ENCODE results near the gene PARP14. TPM values are rescaled to one million over a fixed set of nuclear protein-coding genes. Genes with fewer than 3 reads are reported as not detected.

Gene PARP14
- polyA plus RNA-seq, 2 of the 4 experiments (the other 2 are of a cell fraction), result 7.5 to 23.6 TPM

- ATAC-seq, result no peak
- ChIA-PET CTCF (interaction anchor here (0.9 kb wide), 1 partner anchor 18 kb away, joined by 3 read pairs; no protein-coding TSS in a partner anchor), POLR2A (no interaction called here)
- TF ChIP-seq EHF (CRISPR knock-in tag; IDR thresholded peaks at IDR 0.05) (no peak), ZNF302 (CRISPR knock-in tag; IDR thresholded peaks at IDR 0.05) (no peak), EHMT2 (IDR thresholded peaks at IDR 0.05; ENCODE audit: low read depth) (no peak), CBX8 (IDR thresholded peaks at IDR 0.05) (no peak)
- Histone ChIP-seq H3K4me1 (no peaks in the 10 kb centered on the region), H3K4me2 (no peak overlapping the region), H3K27ac (no peak overlapping the region), H3K4me3 (no peak overlapping the region), H3K9me3 (no peaks in the 10 kb centered on the region)
- DNase-seq (ENCODE audit: low read depth in 1 of 2, low spot score in 1 of 2), result peak in 1 of 2 experiments; percentile 16
- WGBS (ENCODE audit: missing lambda C conversion rate), result 60% methylated on average over 14 of the region's 14 CpGs
- FAIRE-seq, result no peak
Measured at GRCh38 chr3:122660297-122660974, 20.2 kb upstream of the PARP14 start.

GRCh38 chr3:122661633-122662032 is 19.0 kb upstream of the PARP14 start:
- no peak for FAIRE-seq
- 60% methylated on average over 12 of the region's 13 CpGs for WGBS (ENCODE audit: missing lambda C conversion rate)
- POLR2A ChIA-PET, result no interaction called here

GRCh38 chr3:122662505-122662904 is 18.1 kb upstream of the PARP14 start:
- Histone ChIP-seq H3K4me1 (no peaks in the 10 kb centered on the region), H3K9me3 (no peaks in the 10 kb centered on the region), H3K27ac (no peak overlapping the region), H3K4me3 (no peak overlapping the region), H3K4me2 (no peak overlapping the region)
- FAIRE-seq, result no peak
- no peak for ATAC-seq
- 69% methylated on average over 2 of the region's 2 CpGs for WGBS (ENCODE audit: missing lambda C conversion rate)
- ChIA-PET POLR2A (no interaction called here), CTCF (interaction anchor here (1.7 to 2.4 kb wide), 2 partner anchors 10 to 17 kb away, joined by 4 to 10 read pairs; no protein-coding TSS in a partner anchor)
- TF ChIP-seq POLR2AphosphoS2 (conservative IDR thresholded peaks at IDR 0.05; ENCODE audit: low read length) (no peak), ELK1 (IDR thresholded peaks at IDR 0.05; ENCODE audit: low read depth, low read length) (no peak), NFE2L2 (conservative IDR thresholded peaks at IDR 0.05; ENCODE audit: low read length) (no peak), HOXB5 (CRISPR knock-in tag; IDR thresholded peaks at IDR 0.05) (no peak), TP53 (CRISPR knock-in tag; IDR thresholded peaks at IDR 0.05) (no peak), HMGXB4 (CRISPR knock-in tag; IDR thresholded peaks at IDR 0.05; ENCODE audit: borderline replicate concordance) (no peak), NPAS2 (CRISPR knock-in tag; IDR thresholded peaks at IDR 0.05; ENCODE audit: borderline replicate concordance) (no peak), REST (IDR thresholded peaks at IDR 0.05) (no peak), CBX2 (IDR thresholded peaks at IDR 0.05; ENCODE audit: borderline replicate concordance, low read depth) (no peak), HOXB13 (CRISPR knock-in tag; IDR thresholded peaks at IDR 0.05; ENCODE audit: low read depth) (no peak), EP300 (IDR thresholded peaks at IDR 0.05) (no peak)
- TF ChIP-seq, protein P1, sequence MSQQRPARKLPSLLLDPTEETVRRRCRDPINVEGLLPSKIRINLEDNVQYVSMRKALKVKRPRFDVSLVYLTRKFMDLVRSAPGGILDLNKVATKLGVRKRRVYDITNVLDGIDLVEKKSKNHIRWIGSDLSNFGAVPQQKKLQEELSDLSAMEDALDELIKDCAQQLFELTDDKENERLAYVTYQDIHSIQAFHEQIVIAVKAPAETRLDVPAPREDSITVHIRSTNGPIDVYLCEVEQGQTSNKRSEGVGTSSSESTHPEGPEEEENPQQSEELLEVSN (IDR thresholded peaks at IDR 0.05; ENCODE audit: borderline replicate concordance, low read depth), result no peak
- TF ChIP-seq, protein P2, sequence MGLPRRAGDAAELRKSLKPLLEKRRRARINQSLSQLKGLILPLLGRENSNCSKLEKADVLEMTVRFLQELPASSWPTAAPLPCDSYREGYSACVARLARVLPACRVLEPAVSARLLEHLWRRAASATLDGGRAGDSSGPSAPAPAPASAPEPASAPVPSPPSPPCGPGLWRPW (IDR thresholded peaks at IDR 0.05), result no peak
- TF ChIP-seq, protein P3, sequence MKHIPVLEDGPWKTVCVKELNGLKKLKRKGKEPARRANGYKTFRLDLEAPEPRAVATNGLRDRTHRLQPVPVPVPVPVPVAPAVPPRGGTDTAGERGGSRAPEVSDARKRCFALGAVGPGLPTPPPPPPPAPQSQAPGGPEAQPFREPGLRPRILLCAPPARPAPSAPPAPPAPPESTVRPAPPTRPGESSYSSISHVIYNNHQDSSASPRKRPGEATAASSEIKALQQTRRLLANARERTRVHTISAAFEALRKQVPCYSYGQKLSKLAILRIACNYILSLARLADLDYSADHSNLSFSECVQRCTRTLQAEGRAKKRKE (CRISPR knock-in tag; IDR thresholded peaks at IDR 0.05; ENCODE audit: low read depth), result no peak
- TF ChIP-seq, protein P4, sequence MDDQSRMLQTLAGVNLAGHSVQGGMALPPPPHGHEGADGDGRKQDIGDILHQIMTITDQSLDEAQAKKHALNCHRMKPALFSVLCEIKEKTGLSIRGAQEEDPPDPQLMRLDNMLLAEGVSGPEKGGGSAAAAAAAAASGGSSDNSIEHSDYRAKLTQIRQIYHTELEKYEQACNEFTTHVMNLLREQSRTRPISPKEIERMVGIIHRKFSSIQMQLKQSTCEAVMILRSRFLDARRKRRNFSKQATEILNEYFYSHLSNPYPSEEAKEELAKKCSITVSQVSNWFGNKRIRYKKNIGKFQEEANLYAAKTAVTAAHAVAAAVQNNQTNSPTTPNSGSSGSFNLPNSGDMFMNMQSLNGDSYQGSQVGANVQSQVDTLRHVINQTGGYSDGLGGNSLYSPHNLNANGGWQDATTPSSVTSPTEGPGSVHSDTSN (IDR thresholded peaks at IDR 0.05), result no peak
- no peak for DNase-seq (ENCODE audit: low read depth in 1 of 2, low spot score in 1 of 2)

More at GRCh38 chr3:122661633-122662032, 19.0 kb upstream of the PARP14 start:
- ATAC-seq (no peak), DNase-seq (ENCODE audit: low read depth in 1 of 2, low spot score in 1 of 2) (no peak)
- CTCF ChIA-PET, result no interaction called here
- Histone ChIP-seq H3K4me1 (no peaks in the 10 kb centered on the region), H3K4me3 (no peak overlapping the region), H3K9me3 (no peaks in the 10 kb centered on the region), H3K27ac (no peak overlapping the region), H3K4me2 (no peak overlapping the region)
- TF ChIP-seq SREBF2 (IDR thresholded peaks at IDR 0.05), result no peak
